ENCODE measurements around the gene GALNT5.

The GALNT5 gene

DNA sequence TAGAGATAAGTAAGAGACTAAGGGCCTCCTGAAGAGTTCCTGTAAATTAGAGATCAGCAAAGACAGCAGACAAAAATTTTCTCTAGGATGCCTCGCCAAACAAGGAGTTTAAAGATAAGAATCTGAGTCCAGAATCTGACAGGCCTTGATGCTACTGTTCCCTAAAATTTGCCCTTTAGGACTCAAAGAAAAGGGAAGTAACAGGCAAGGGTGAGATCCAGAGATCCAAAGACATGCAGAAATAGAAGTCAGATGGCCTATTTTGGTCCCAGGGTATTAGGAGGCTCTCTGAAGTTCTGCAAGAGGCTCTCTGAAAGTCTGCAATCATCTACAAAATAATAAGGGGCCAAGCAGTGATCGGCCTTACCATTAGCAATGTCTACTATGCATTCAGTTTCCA is 33.0 kb downstream of the GALNT5 start:
- Histone ChIP-seq H3K27ac (ENCODE audit: low read depth, low read length) (no peak overlapping the region), H3K9ac (ENCODE audit: low read depth in 1 of 2, low read length in 2 of 2) (no peak overlapping the region), H3K27me3 (ENCODE audit: control insufficient read depth in 1 of 2, insufficient read depth in 2 of 2, low read length in 2 of 2) (no peaks in the 10 kb centered on the region), H3K4me3 (ENCODE audit: low read depth in 1 of 2, low read length in 2 of 2) (no peak overlapping the region), H3K9me3 (ENCODE audit: control insufficient read depth in 1 of 2, low read length in 2 of 2) (no peaks in the 10 kb centered on the region), H3K36me3 (ENCODE audit: control insufficient read depth in 1 of 2, insufficient read depth in 2 of 2, low read length in 2 of 2) (no peaks in the 10 kb centered on the region), H3K4me1 (ENCODE audit: control insufficient read depth in 1 of 2, insufficient read depth in 2 of 2, low read length in 2 of 2) (no peaks in the 10 kb centered on the region)

DNA sequence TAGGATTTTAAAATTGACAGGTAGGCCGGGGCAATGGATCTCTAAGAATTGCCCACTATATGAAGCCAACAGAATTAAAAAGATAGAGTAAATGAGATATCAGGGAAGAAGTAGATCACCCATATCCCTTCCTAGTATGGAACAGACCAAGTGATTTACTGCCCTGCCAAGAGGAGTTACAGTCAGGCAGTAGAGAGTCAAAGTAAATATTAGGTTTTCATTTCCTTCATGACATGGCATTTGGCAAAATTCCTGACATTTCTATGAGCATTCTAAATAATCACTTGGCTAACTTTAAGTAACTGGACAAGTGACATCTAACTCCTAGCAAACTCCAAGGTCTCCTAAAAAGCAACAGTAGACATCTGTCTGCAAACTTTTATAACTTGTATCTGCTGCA is 33.5 kb downstream of the GALNT5 start:
- Histone ChIP-seq H3K27ac (ENCODE audit: low read depth, low read length) (no peak overlapping the region), H3K9me3 (ENCODE audit: control insufficient read depth in 1 of 2, low read length in 2 of 2) (no peaks in the 10 kb centered on the region), H3K4me3 (ENCODE audit: low read depth in 1 of 2, low read length in 2 of 2) (no peak overlapping the region), H3K9ac (ENCODE audit: low read depth in 1 of 2, low read length in 2 of 2) (no peak overlapping the region), H3K36me3 (ENCODE audit: control insufficient read depth in 1 of 2, insufficient read depth in 2 of 2, low read length in 2 of 2) (no peaks in the 10 kb centered on the region), H3K27me3 (ENCODE audit: control insufficient read depth in 1 of 2, insufficient read depth in 2 of 2, low read length in 2 of 2) (no peaks in the 10 kb centered on the region), H3K4me1 (ENCODE audit: control insufficient read depth in 1 of 2, insufficient read depth in 2 of 2, low read length in 2 of 2) (no peaks in the 10 kb centered on the region)

- Histone ChIP-seq H3K4me1 (ENCODE audit: control insufficient read depth in 1 of 2, insufficient read depth in 2 of 2, low read length in 2 of 2) (no peaks in the 10 kb centered on the region), H3K27ac (ENCODE audit: low read depth, low read length) (no peak overlapping the region), H3K36me3 (ENCODE audit: control insufficient read depth in 1 of 2, insufficient read depth in 2 of 2, low read length in 2 of 2) (no peaks in the 10 kb centered on the region), H3K9me3 (ENCODE audit: control insufficient read depth in 1 of 2, low read length in 2 of 2) (no peaks in the 10 kb centered on the region), H3K9ac (ENCODE audit: low read depth in 1 of 2, low read length in 2 of 2) (no peak overlapping the region), H3K27me3 (ENCODE audit: control insufficient read depth in 1 of 2, insufficient read depth in 2 of 2, low read length in 2 of 2) (no peaks in the 10 kb centered on the region), H3K4me3 (ENCODE audit: low read depth in 1 of 2, low read length in 2 of 2) (no peak overlapping the region)
Observed at GRCh38 chr2:157292853-157293252, 35.3 kb downstream of the GALNT5 start.

DNA sequence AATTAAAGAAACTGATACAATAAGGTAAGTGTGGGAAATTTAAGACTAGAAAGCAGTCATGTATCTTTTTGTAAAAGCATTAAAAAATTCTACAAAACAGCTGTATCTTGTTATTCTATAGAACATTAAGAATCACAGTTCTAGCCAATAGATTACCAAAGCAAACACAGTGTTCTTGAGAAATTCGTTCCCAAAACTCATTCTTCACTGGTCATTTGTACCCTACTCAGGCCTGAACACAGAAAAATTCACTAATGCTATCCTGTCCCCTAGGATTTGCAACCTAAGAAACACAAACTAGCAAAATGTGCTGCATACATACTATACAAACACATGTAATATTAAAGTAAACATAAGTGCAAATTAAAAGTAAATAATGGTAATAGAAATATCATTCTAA is 39.0 kb downstream of the GALNT5 start:
- Histone ChIP-seq H3K9me3 (ENCODE audit: control insufficient read depth in 1 of 2, low read length in 2 of 2) (no peaks in the 10 kb centered on the region), H3K9ac (ENCODE audit: low read depth in 1 of 2, low read length in 2 of 2) (no peak overlapping the region)

GRCh38 chr2:157296958-157297357 is 39.5 kb downstream of the GALNT5 start:
- H3K27ac ChIP-seq (ENCODE audit: low read depth, low read length), result no peak overlapping the region
- H3K36me3 ChIP-seq (ENCODE audit: control insufficient read depth in 1 of 2, insufficient read depth in 2 of 2, low read length in 2 of 2), result no peaks in the 10 kb centered on the region
- H3K27me3 ChIP-seq (ENCODE audit: control insufficient read depth in 1 of 2, insufficient read depth in 2 of 2, low read length in 2 of 2), result no peaks in the 10 kb centered on the region
- H3K9me3 ChIP-seq (ENCODE audit: control insufficient read depth in 1 of 2, low read length in 2 of 2), result no peaks in the 10 kb centered on the region
- no peak overlapping the region for H3K9ac ChIP-seq (ENCODE audit: low read depth in 1 of 2, low read length in 2 of 2)
- no peak overlapping the region for H3K4me3 ChIP-seq (ENCODE audit: low read depth in 1 of 2, low read length in 2 of 2)
- H3K4me1 ChIP-seq (ENCODE audit: control insufficient read depth in 1 of 2, insufficient read depth in 2 of 2, low read length in 2 of 2), result peaks cover 0 to 8% of the 10 kb centered on the region in 2 donors

More for the DNA sequence above, 39.0 kb downstream of the GALNT5 start:
- Histone ChIP-seq H3K4me3 (ENCODE audit: low read depth in 1 of 2, low read length in 2 of 2) (no peak overlapping the region), H3K27ac (ENCODE audit: low read depth, low read length) (no peak overlapping the region), H3K27me3 (ENCODE audit: control insufficient read depth in 1 of 2, insufficient read depth in 2 of 2, low read length in 2 of 2) (no peaks in the 10 kb centered on the region), H3K4me1 (ENCODE audit: control insufficient read depth in 1 of 2, insufficient read depth in 2 of 2, low read length in 2 of 2) (peaks cover 0 to 6% of the 10 kb centered on the region in 2 donors), H3K36me3 (ENCODE audit: control insufficient read depth in 1 of 2, insufficient read depth in 2 of 2, low read length in 2 of 2) (no peaks in the 10 kb centered on the region)

- H3K27ac ChIP-seq (ENCODE audit: low read depth, low read length), result no peak overlapping the region
- H3K9ac ChIP-seq (ENCODE audit: low read depth in 1 of 2, low read length in 2 of 2), result no peak overlapping the region
- no peaks in the 10 kb centered on the region for H3K36me3 ChIP-seq (ENCODE audit: control insufficient read depth in 1 of 2, insufficient read depth in 2 of 2, low read length in 2 of 2)
- H3K27me3 ChIP-seq (ENCODE audit: control insufficient read depth in 1 of 2, insufficient read depth in 2 of 2, low read length in 2 of 2), result no peaks in the 10 kb centered on the region
- peaks cover 0 to 13% of the 10 kb centered on the region in 2 donors for H3K4me1 ChIP-seq (ENCODE audit: control insufficient read depth in 1 of 2, insufficient read depth in 2 of 2, low read length in 2 of 2)
- H3K9me3 ChIP-seq (ENCODE audit: control insufficient read depth in 1 of 2, low read length in 2 of 2), result no peaks in the 10 kb centered on the region
- no peak overlapping the region for H3K4me3 ChIP-seq (ENCODE audit: low read depth in 1 of 2, low read length in 2 of 2)
Observed at GRCh38 chr2:157301307-157301706, 43.8 kb downstream of the GALNT5 start.

GRCh38 chr2:157302492-157303099 is 45.1 kb downstream of the GALNT5 start:
- Histone ChIP-seq H3K27ac (ENCODE audit: low read depth, low read length) (no peak overlapping the region), H3K36me3 (ENCODE audit: control insufficient read depth in 1 of 2, insufficient read depth in 2 of 2, low read length in 2 of 2) (no peaks in the 10 kb centered on the region)

DNA sequence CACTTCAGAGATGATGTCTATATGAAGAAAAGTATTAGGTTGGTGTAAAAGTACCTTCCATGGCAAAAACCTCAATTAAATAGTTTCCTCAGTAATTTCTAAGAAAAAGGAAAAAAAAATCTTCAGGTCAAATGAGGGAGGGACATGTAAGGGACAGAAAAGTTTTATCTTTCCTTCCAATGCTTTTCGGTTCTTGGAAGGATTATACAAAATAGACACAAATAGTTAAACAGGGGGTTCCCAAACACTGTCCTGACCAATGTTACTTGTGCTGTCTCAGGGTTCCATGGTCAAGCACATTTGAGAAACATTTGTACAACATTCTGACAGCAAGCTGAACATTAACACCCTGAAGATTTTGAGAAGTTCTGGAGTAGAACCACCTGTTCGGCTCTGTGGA is 46.1 kb downstream of the GALNT5 start:
- H3K4me1 ChIP-seq (ENCODE audit: control insufficient read depth in 1 of 2, insufficient read depth in 2 of 2, low read length in 2 of 2), result peaks cover 0 to 13% of the 10 kb centered on the region in 2 donors
- H3K4me3 ChIP-seq (ENCODE audit: low read depth in 1 of 2, low read length in 2 of 2), result no peak overlapping the region
- no peaks in the 10 kb centered on the region for H3K27me3 ChIP-seq (ENCODE audit: control insufficient read depth in 1 of 2, insufficient read depth in 2 of 2, low read length in 2 of 2)
- no peak overlapping the region for H3K9ac ChIP-seq (ENCODE audit: low read depth in 1 of 2, low read length in 2 of 2)
- H3K9me3 ChIP-seq (ENCODE audit: control insufficient read depth in 1 of 2, low read length in 2 of 2), result no peaks in the 10 kb centered on the region
- no peak overlapping the region for H3K27ac ChIP-seq (ENCODE audit: low read depth, low read length)
- no peaks in the 10 kb centered on the region for H3K36me3 ChIP-seq (ENCODE audit: control insufficient read depth in 1 of 2, insufficient read depth in 2 of 2, low read length in 2 of 2)

More at GRCh38 chr2:157302492-157303099, 45.1 kb downstream of the GALNT5 start:
- H3K27me3 ChIP-seq (ENCODE audit: control insufficient read depth in 1 of 2, insufficient read depth in 2 of 2, low read length in 2 of 2), result no peaks in the 10 kb centered on the region
- H3K4me3 ChIP-seq (ENCODE audit: low read depth in 1 of 2, low read length in 2 of 2), result no peak overlapping the region
- no peaks in the 10 kb centered on the region for H3K9me3 ChIP-seq (ENCODE audit: control insufficient read depth in 1 of 2, low read length in 2 of 2)
- H3K4me1 ChIP-seq (ENCODE audit: control insufficient read depth in 1 of 2, insufficient read depth in 2 of 2, low read length in 2 of 2), result peaks cover 0 to 13% of the 10 kb centered on the region in 2 donors
- no peak overlapping the region for H3K9ac ChIP-seq (ENCODE audit: low read depth in 1 of 2, low read length in 2 of 2)

DNA sequence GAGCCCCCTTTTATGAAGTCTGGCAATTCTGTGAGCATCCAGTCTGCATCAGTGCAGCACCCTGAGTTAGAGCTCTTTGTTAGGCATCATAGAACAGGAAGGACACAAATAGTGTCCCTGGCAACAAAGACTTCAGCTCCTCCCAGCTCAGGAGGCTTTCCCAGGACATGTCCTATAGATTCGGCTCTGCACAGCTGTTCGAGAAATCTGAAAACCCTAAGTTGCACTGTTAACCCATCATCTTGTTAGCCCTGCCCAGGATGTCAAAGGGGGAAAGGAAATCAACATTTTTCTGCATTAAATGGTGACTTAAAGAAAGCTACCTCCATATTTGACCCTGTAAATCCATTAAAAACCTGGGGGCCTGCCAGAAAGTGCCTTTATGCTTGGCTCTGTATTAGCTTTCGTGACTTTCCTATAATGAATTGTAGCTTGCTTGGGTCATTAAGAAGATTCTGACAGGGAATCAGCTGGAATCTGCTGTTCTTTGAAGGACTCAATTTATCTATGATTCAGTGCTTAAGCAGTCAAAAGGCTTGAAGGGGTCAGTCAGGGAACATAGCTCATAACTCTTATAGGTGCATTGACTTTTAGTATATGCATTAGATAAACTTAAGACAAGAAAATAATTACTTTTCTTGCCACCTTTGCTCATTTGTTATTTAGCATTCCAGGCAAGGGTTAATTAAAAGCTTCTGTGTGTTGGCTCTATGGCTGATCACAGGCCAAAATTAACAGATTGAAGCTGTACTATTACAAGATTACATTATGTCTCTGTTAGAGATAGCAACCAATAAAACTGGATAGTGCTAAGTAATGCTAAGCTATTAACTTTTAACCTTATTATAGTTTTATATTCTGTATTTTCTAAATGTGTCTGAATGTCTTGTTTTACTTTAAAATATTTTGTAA is 47.6 kb downstream of the GALNT5 start:
- Histone ChIP-seq H3K4me3 (ENCODE audit: low read depth in 1 of 2, low read length in 2 of 2) (no peak overlapping the region), H3K27ac (ENCODE audit: low read depth, low read length) (no peak overlapping the region), H3K9me3 (ENCODE audit: control insufficient read depth in 1 of 2, low read length in 2 of 2) (no peaks in the 10 kb centered on the region), H3K27me3 (ENCODE audit: control insufficient read depth in 1 of 2, insufficient read depth in 2 of 2, low read length in 2 of 2) (no peaks in the 10 kb centered on the region), H3K4me1 (ENCODE audit: control insufficient read depth in 1 of 2, insufficient read depth in 2 of 2, low read length in 2 of 2) (peaks cover 0 to 13% of the 10 kb centered on the region in 2 donors), H3K36me3 (ENCODE audit: control insufficient read depth in 1 of 2, insufficient read depth in 2 of 2, low read length in 2 of 2) (no peaks in the 10 kb centered on the region), H3K9ac (ENCODE audit: low read depth in 1 of 2, low read length in 2 of 2) (no peak overlapping the region)

DNA sequence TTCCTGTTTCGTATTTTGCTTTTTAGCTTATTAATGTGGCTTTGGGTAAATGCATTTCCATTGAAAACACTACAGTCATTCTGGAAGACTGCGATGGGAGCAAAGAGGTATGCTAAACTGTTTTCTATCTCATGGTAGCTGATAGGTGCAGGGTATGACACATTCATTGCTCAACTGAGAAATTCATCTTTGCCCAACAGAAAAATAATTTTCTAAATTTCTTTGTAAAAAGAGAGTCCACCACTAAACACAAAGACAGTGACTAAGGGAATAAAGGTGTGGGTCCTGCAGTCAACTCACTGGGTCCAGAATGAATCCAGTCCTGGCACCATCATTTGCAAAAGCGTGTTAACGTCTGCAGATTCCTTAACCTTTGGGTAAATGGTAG is 48.2 kb downstream of the GALNT5 start:
- Histone ChIP-seq H3K27me3 (ENCODE audit: control insufficient read depth in 1 of 2, insufficient read depth in 2 of 2, low read length in 2 of 2) (no peaks in the 10 kb centered on the region), H3K4me1 (ENCODE audit: control insufficient read depth in 1 of 2, insufficient read depth in 2 of 2, low read length in 2 of 2) (peaks cover 0 to 13% of the 10 kb centered on the region in 2 donors), H3K27ac (ENCODE audit: low read depth, low read length) (no peak overlapping the region), H3K4me3 (ENCODE audit: low read depth in 1 of 2, low read length in 2 of 2) (no peak overlapping the region), H3K9ac (ENCODE audit: low read depth in 1 of 2, low read length in 2 of 2) (no peak overlapping the region), H3K36me3 (ENCODE audit: control insufficient read depth in 1 of 2, insufficient read depth in 2 of 2, low read length in 2 of 2) (no peaks in the 10 kb centered on the region), H3K9me3 (ENCODE audit: control insufficient read depth in 1 of 2, low read length in 2 of 2) (no peaks in the 10 kb centered on the region)
